AG04449 (cell line): Measurements from ENCODE around the gene KCNQ5.

Source experiments
- CTCF ChIA-PET: fragments of 350-600 bp; formaldehyde crosslinking; extraction: SDS; loops from one replicate; lab custom pipeline; 2021; ENCODE audit warnings: antibody characterized with exemption; lab: Yijun Ruan, JAX
- POLR2A ChIA-PET: fragments of 400-600, 350-600 bp; formaldehyde crosslinking; extraction: SDS; loops from one replicate; lab custom pipeline; 2020; ENCODE audit warnings: antibody characterized with exemption, inconsistent platforms; lab: Yijun Ruan, JAX
- DNase-seq: peaks from one replicate; pipeline ENCODE4 v3.0.0-alpha.2; 2010; ENCODE audit warnings: low read depth, low spot score
- H3K4me3 ChIP-seq: 2 replicates; pipeline ENCODE4 v1.5.1; 2011; ENCODE audit warnings: low read depth, mild to moderate bottlenecking, control low read depth, low read length
- TF ChIP-seq, protein P1 (sequence below): IDR thresholded peaks from one replicate; pipeline ENCODE4 v1.5.1; 2011; ENCODE audit warnings: mild to moderate bottlenecking, moderate library complexity, low read length, control low read depth, inconsistent platforms; ENCODE audit not compliant: insufficient read depth; ENCODE audit errors: missing control alignments

The KCNQ5 gene

DNA sequence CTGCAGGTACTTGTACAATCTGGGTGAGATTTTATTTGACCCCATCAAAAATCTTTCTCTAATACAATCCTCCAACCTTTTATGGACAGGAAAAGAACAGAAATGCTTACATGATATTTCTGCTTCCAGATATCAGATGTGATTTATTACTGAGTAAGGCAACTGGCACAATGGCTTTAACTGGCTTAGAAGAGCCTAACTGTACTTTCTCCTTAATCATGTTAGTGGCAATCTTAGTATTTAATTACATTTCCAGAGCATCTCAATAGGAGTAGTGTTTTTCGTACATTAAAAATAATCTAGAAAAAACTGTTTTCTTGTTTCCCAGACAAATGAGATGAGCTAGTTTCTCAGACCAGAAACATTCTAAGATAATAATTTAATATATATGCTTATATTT, 251.6 kb downstream of the KCNQ5 start:
- ChIA-PET CTCF (no interaction called here), POLR2A (no interaction called here)
- H3K4me3 ChIP-seq: no peak overlapping the region
- no peak for DNase-seq
- TF ChIP-seq, protein P1, sequence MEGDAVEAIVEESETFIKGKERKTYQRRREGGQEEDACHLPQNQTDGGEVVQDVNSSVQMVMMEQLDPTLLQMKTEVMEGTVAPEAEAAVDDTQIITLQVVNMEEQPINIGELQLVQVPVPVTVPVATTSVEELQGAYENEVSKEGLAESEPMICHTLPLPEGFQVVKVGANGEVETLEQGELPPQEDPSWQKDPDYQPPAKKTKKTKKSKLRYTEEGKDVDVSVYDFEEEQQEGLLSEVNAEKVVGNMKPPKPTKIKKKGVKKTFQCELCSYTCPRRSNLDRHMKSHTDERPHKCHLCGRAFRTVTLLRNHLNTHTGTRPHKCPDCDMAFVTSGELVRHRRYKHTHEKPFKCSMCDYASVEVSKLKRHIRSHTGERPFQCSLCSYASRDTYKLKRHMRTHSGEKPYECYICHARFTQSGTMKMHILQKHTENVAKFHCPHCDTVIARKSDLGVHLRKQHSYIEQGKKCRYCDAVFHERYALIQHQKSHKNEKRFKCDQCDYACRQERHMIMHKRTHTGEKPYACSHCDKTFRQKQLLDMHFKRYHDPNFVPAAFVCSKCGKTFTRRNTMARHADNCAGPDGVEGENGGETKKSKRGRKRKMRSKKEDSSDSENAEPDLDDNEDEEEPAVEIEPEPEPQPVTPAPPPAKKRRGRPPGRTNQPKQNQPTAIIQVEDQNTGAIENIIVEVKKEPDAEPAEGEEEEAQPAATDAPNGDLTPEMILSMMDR: no peak

DNA sequence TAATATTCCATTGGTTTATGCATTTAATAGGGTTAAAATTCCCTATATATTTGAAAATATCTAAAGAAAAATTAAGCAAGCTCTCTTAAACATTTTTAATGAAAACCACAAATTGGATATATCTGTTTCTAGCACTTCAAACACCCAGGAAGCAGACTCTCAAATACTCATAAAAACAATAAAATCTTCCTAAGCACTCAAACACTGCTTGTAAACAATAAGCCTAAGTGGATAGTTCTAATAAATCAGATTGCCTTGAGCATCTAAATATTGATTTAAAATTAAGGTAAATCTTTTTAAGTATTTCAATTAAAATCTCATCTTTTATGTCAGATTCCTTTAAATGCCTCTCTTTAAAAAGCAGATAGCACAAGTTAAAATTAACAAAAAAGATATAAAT, 254.4 kb downstream of the KCNQ5 start:
- H3K4me3 ChIP-seq: no peak overlapping the region
- ChIA-PET POLR2A (no interaction called here), CTCF (no interaction called here)
- no peak for DNase-seq
- TF ChIP-seq, protein P1: no peak

DNA sequence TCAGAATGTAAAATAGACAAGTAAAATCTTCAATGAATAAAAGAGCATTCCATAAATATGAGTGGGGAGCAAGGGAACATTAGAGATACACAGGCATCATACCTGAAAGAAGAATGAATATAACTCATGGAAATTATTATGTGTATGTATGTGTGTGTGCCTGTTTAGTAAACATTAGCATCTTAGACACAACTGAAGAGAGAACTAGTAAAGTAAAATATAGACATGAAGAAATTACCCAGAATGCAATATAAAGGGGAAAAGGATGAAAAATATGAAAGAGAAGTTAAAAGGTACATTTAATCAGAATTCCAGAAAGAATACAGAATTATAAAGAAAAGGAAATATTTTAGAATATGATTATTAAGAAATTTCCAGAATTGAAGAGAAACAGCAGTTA, 264.3 kb downstream of the KCNQ5 start:
- CTCF ChIA-PET: no interaction called here
- H3K4me3 ChIP-seq: no peak overlapping the region
- TF ChIP-seq, protein P1: no peak
- no peak for DNase-seq
- POLR2A ChIA-PET: no interaction called here

DNA sequence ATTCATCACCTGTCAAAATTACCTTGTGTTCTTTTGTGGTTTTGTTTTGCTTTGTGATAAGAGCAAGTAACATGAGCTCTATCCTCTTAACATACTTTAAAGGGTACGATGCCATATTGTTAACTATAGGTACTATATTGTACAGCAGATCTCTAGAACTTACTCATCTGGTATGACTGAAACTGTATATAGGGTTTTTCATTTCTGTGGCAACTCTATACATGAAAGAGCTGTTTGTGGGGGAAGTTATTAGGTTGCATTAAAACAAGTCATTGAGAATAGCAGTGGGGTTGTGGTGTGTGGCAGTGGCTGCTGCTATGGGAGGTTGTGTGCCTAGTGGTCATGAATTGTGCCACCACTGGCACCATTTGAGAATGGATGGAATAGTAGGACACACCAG, 268.4 kb downstream of the KCNQ5 start:
- ChIA-PET CTCF (no interaction called here), POLR2A (no interaction called here)

DNA sequence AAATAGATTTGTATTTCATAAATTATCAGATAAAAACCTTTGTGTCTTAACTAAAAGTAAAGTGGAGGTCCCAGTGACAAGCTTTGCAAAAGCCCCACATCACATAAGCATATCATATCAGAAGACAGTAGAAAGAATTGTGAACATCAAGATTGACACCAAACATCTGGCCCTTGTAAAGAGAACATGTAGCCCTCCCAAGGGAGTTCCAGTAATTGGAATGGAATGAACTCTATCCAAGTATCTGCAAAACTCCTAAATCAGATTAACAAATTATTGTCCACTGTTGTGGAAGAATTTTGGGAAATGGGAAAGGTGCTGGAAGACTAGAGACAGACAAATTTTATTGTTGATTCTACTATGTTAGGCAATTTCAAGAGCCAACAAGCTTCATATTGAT, 268.8 kb downstream of the KCNQ5 start:
- no peak for DNase-seq
- no peak overlapping the region for H3K4me3 ChIP-seq
- POLR2A ChIA-PET: no interaction called here
- TF ChIP-seq, protein P1: no peak
- CTCF ChIA-PET: no interaction called here

More for the DNA sequence above, 268.4 kb downstream of the KCNQ5 start:
- TF ChIP-seq, protein P1: no peak
- no peak for DNase-seq
- H3K4me3 ChIP-seq: no peak overlapping the region

DNA sequence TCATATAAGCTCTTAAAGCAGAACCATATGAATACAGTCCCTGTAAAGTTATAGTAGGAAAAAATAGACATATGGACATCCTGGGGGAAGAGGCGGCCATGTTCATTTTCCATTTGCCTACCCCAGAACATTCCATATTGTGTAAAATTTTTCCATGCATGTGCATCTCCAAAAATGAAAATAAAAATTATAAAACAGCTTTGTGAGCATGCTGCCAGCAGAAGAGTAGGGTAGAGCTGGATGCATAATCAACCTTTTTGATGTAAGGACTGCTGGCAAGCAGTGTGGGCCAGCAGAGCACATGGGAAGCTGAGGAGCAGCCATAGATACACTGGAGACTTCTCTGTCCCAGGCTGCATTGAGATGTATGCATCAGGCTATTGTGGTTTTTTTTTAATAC, 271.0 kb downstream of the KCNQ5 start:
- TF ChIP-seq, protein P1: no peak
- no peak for DNase-seq
- ChIA-PET POLR2A (no interaction called here), CTCF (no interaction called here)
- H3K4me3 ChIP-seq: no peak overlapping the region
